Smooth muscle cell (in vitro differentiated cells): ENCODE results near the gene RADIL. TPM values are rescaled to one million over a fixed set of nuclear protein-coding genes. Genes with fewer than 3 reads are reported as not detected.

Source experiments
- DNase-seq: peaks from one replicate; lab custom pipeline; 2025; ENCODE audit not compliant: unreplicated experiment; lab: John Stamatoyannopoulos, UW
- H2AFZ ChIP-seq: fragments of 200-600 bp; sonication (generic); 2 replicates; pipeline ENCODE4 v1.6.0; 2016; ENCODE audit warnings: antibody characterized with exemption, low read depth, mild to moderate bottlenecking
- H3F3A ChIP-seq: fragments of 200-600 bp; sonication (generic); 2 replicates; pipeline ENCODE4 v1.6.0; 2017; ENCODE audit warnings: antibody characterized with exemption, low read depth
- H3K27ac ChIP-seq: fragments of 200-600 bp; sonication (generic); 2 replicates; pipeline ENCODE4 v1.5.1; 2016; ENCODE audit warnings: low read depth, mild to moderate bottlenecking
- H3K27me3 ChIP-seq: fragments of 200-600 bp; sonication (generic); 2 replicates; pipeline ENCODE4 v1.6.1; 2016; ENCODE audit warnings: low read depth, mild to moderate bottlenecking
- H3K36me3 ChIP-seq: fragments of 200-600 bp; sonication (generic); 2 replicates; pipeline ENCODE4 v1.5.1; 2016; ENCODE audit warnings: low read depth
- H3K4me1 ChIP-seq: fragments of 200-600 bp; sonication (generic); 2 replicates; pipeline ENCODE4 v1.5.1; 2016; ENCODE audit warnings: low read depth
- H3K4me2 ChIP-seq: fragments of 200-600 bp; sonication (generic); 2 replicates; pipeline ENCODE4 v1.6.0; 2016; ENCODE audit warnings: mild to moderate bottlenecking
- H3K4me3 ChIP-seq: fragments of 200-600 bp; sonication (generic); 2 replicates; pipeline ENCODE4 v1.5.1; 2016; ENCODE audit warnings: mild to moderate bottlenecking
- H3K79me2 ChIP-seq: fragments of 200-600 bp; sonication (generic); 2 replicates; pipeline ENCODE4 v1.6.0; 2016; ENCODE audit warnings: low read depth, mild to moderate bottlenecking
- H3K9ac ChIP-seq: fragments of 200-600 bp; sonication (generic); 2 replicates; pipeline ENCODE4 v1.6.0; 2016; ENCODE audit warnings: low read depth
- H3K9me3 ChIP-seq: fragments of 200-600 bp; sonication (generic); replicated peaks from 2 replicates; pipeline ENCODE4 v1.5.1; 2016; ENCODE audit warnings: low read depth
- H4K20me1 ChIP-seq: fragments of 200-600 bp; sonication (generic); 2 replicates; pipeline ENCODE4 v1.6.0; 2016; ENCODE audit warnings: low read depth
- WGBS: methylation state at CpG from one replicate; pipeline ENCODE4 v1.1.7; 2016; ENCODE audit warnings: low lambda C conversion rate; 5-methylcytosine and 5-hydroxymethylcytosine counted together
- polyA plus RNA-seq: library from polyadenylated mRNA; unstranded; fragments of >200 nt; fragmentation: Nextera tagmentation; extraction: Ambion mirVana; gene quantifications from 2 replicates; pipeline ENCODE4 v1.2.1, GENCODE V29; 2016
- total RNA-seq: library from RNA; depleted of rRNA; stranded (reverse); fragments of >200 nt; gene quantifications from 2 replicates; pipeline ENCODE4 v1.2.3, GENCODE V29; 2014
- TF ChIP-seq, protein P1 (sequence below): fragments of 200-600 bp; sonication (generic); IDR thresholded peaks from 2 replicates; pipeline ENCODE4 v1.5.1; 2017; ENCODE audit warnings: borderline replicate concordance, mild to moderate bottlenecking, antibody characterized with exemption; ENCODE audit not compliant: insufficient read depth, poor library complexity, severe bottlenecking

The RADIL gene
- total and polyA plus RNA-seq, 2 experiments from 2014 or later, result 4.7 to 10.7 TPM

DNA sequence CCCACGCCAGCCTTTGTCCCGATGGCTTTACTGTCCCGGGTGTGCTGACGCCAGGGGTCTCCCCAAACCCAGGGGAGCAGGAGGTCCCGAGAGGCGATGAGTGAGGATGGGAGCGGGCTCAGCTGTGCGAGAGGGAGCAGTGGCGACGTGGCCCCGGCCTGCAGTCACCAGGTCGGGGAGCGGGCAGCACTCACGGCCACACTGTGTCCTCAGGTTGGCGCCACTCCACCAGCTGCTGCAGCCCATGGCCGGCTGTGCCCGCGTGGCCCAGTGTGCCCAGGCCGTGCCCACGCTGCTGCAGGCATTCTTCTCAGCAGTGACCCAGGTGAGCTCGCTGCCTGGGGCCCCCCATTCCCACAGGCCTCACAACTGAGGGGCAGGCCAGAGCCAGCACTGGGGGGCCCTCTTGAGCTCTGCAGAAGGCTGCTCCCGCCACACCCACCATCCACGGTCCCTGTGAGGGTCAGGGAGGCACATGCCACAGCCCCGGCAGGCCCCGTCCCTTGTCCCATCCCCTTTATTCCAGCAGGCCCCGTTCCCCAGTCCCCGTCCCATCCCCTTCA, 94.8 kb downstream of the RADIL start:
- Histone ChIP-seq H2AFZ (no peak overlapping the region), H3K4me2 (no peak overlapping the region), H3K27ac (no peak overlapping the region), H3K36me3 (no peaks in the 10 kb centered on the region), H4K20me1 (no peaks in the 10 kb centered on the region), H3K4me1 (no peaks in the 10 kb centered on the region), H3K27me3 (no peaks in the 10 kb centered on the region), H3F3A (no peaks in the 10 kb centered on the region), H3K9ac (no peak overlapping the region), H3K79me2 (no peaks in the 10 kb centered on the region), H3K4me3 (no peak overlapping the region), H3K9me3 (no peaks in the 10 kb centered on the region)
- DNase-seq, result no peak
- TF ChIP-seq, protein P1, sequence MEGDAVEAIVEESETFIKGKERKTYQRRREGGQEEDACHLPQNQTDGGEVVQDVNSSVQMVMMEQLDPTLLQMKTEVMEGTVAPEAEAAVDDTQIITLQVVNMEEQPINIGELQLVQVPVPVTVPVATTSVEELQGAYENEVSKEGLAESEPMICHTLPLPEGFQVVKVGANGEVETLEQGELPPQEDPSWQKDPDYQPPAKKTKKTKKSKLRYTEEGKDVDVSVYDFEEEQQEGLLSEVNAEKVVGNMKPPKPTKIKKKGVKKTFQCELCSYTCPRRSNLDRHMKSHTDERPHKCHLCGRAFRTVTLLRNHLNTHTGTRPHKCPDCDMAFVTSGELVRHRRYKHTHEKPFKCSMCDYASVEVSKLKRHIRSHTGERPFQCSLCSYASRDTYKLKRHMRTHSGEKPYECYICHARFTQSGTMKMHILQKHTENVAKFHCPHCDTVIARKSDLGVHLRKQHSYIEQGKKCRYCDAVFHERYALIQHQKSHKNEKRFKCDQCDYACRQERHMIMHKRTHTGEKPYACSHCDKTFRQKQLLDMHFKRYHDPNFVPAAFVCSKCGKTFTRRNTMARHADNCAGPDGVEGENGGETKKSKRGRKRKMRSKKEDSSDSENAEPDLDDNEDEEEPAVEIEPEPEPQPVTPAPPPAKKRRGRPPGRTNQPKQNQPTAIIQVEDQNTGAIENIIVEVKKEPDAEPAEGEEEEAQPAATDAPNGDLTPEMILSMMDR, result no peak
- WGBS, result 96% methylated on average over 22 of the region's 27 CpGs

DNA sequence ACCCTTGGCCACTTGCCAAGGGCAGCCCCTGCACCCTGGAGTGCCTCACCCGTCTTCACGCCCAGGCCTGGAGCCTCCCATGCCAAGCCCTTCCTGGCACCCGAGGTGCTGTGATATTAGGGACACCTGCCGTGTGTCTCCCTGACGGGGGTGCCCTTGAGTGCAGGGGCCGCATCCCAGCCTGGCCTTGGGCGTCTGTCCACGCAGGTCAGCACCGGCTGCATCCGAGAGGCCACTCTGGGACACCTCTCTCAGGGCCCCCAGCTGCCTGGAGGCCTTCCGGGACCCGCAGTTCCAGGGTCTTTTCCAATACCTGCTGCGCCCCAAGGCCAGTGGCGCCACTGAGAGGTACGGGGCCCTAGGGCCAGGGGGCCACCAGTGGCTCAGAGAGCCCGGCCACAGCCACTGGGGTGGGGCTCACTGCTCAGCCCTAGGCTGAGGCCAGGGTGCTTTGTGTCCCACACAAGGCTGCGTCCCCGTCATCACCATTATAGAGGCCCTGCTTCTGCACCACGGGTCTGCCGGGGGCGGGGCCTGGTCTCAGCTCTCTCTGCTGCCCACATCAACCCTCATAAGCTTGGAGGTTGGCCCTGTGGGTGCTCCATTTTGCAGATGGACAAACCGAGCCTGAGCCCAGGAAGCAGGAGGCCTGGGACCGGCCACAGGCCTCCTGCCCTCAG, 95.4 kb downstream of the RADIL start:
- no peak overlapping the region for H2AFZ ChIP-seq
- TF ChIP-seq, protein P1, result no peak
- H3K9me3 ChIP-seq, result no peaks in the 10 kb centered on the region
- H3K4me1 ChIP-seq, result no peaks in the 10 kb centered on the region
- DNase-seq, result no peak
- no peaks in the 10 kb centered on the region for H3K27me3 ChIP-seq
- WGBS, result 95% methylated on average over 23 of the region's 23 CpGs
- no peak overlapping the region for H3K4me2 ChIP-seq
- H4K20me1 ChIP-seq, result no peaks in the 10 kb centered on the region
- no peaks in the 10 kb centered on the region for H3F3A ChIP-seq
- H3K27ac ChIP-seq, result no peak overlapping the region
- H3K4me3 ChIP-seq, result no peak overlapping the region
- H3K36me3 ChIP-seq, result no peaks in the 10 kb centered on the region
- H3K79me2 ChIP-seq, result no peaks in the 10 kb centered on the region
- H3K9ac ChIP-seq, result no peak overlapping the region

DNA sequence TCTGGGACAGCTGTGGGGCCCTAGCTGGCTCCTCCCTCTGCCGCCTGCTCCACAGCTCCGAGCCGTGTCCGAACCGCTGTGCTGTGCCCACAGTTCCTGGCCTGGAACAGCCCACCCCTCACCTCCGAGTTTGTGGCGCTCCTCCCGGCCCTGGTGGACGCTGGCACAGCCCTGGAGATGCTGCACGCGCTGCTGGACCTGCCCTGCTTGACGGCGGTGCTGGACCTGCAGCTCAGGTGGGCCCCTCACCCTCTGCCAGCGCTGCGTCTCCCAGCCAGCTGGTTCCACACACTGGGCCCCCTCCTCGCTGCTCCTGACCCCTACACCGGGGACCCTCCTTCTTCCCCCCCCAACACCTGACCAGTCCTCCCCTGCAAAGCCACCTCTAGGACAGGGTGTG, 96.0 kb downstream of the RADIL start:
- H4K20me1 ChIP-seq, result no peaks in the 10 kb centered on the region
- H3K4me1 ChIP-seq, result no peaks in the 10 kb centered on the region
- TF ChIP-seq, protein P1, result no peak
- no peaks in the 10 kb centered on the region for H3K27me3 ChIP-seq
- 96% methylated on average over 17 of the region's 17 CpGs for WGBS
- DNase-seq, result no peak
- H3K79me2 ChIP-seq, result no peaks in the 10 kb centered on the region
- no peaks in the 10 kb centered on the region for H3K36me3 ChIP-seq
- H2AFZ ChIP-seq, result no peak overlapping the region
- no peaks in the 10 kb centered on the region for H3F3A ChIP-seq
- H3K4me2 ChIP-seq, result no peak overlapping the region
- H3K4me3 ChIP-seq, result no peak overlapping the region
- no peak overlapping the region for H3K27ac ChIP-seq
- no peak overlapping the region for H3K9ac ChIP-seq
- H3K9me3 ChIP-seq, result no peaks in the 10 kb centered on the region

DNA sequence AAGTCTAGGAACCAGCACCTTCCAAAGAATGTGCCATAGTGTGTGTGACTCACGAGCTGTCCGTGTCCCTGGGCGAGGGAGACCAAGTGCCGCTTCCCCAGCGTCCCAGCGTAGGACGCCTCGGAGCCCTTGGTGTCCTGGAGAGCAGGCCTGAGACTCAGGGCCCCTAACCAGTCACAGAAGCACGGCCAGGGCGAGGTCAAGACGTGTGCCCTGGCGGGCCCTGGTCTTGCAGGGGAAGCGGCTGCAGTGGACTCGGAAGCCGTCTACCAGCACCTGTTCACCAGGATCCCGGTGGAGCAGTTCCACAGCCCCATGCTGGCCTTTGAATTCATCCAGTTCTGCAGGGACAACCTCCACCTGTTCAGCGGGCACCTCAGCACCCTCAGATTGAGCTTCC, 97.5 kb downstream of the RADIL start:
- Histone ChIP-seq H3K9me3 (no peaks in the 10 kb centered on the region), H3K27ac (no peak overlapping the region), H4K20me1 (peaks cover 13% of the 10 kb centered on the region), H3K4me1 (no peaks in the 10 kb centered on the region), H3K4me3 (no peak overlapping the region), H3K27me3 (no peaks in the 10 kb centered on the region), H3K79me2 (no peaks in the 10 kb centered on the region), H3K4me2 (no peak overlapping the region), H3K36me3 (no peaks in the 10 kb centered on the region), H3K9ac (no peak overlapping the region), H3F3A (no peaks in the 10 kb centered on the region), H2AFZ (no peak overlapping the region)
- DNase-seq, result no peak
- 93% methylated on average over 17 of the region's 17 CpGs for WGBS
- TF ChIP-seq, protein P1, result no peak
